Measurements from ENCODE around the gene CLDND2. TPM values are rescaled to one million over a fixed set of nuclear protein-coding genes. Genes with fewer than 3 reads are reported as not detected.

CLDND2 gene
- total RNA-seq, 1 experiment from 2014 or later, result 1.8 TPM

GRCh38 chr19:51345076-51345620 lies 23.7 kb downstream of the CLDND2 start:
- Histone ChIP-seq H3K9me2 (ENCODE audit: insufficient read depth) (no peaks in the 10 kb centered on the region), H3K27me3 (ENCODE audit: insufficient read depth, low read length) (no peaks in the 10 kb centered on the region), H3K4me1 (ENCODE audit: control insufficient read depth in 1 of 2, insufficient read depth in 2 of 2, low read length in 2 of 2) (peaks cover 0 to 30% of the 10 kb centered on the region in 2 experiments; a peak in 3 of 4 replicates), H3K4me3 (replicated peaks in 1 of 2; ENCODE audit: low read depth in 1 of 2, low read length in 2 of 2) (no peak overlapping the region), H3K36me3 (ENCODE audit: control insufficient read depth in 1 of 2, insufficient read depth in 2 of 2, low read length in 2 of 2) (peaks cover 3 to 8% of the 10 kb centered on the region in 2 experiments; a peak in 3 of 4 replicates), H2AFZ (ENCODE audit: low read depth, low read length, poor library complexity, severe bottlenecking) (no peak overlapping the region), H3K9ac (ENCODE audit: low read length) (no peak overlapping the region), H3K9me3 (ENCODE audit: control insufficient read depth in 1 of 2, insufficient read depth in 1 of 2, low read depth in 1 of 2, low read length in 2 of 2) (no peaks in the 10 kb centered on the region), H3K79me2 (ENCODE audit: insufficient read depth, low read length) (no peaks in the 10 kb centered on the region), H4K20me1 (ENCODE audit: insufficient read depth) (no peaks in the 10 kb centered on the region), H3K4me2 (ENCODE audit: low read length) (no peak overlapping the region), H3K27ac (ENCODE audit: low read depth, low read length) (no peak overlapping the region)
- intact Hi-C loops (cut with micrococcal nuclease), result no loop called here
- no peak for ATAC-seq
- BruUV-seq (replicated peaks), result no TSS peak
- no peak for DNase-seq (ENCODE audit: low read depth, low spot score)
- ChIA-PET POLR2A (no interaction called here), RAD21 (ENCODE audit: low non-redundant PET in 1 of 2, low total read pairs in 2 of 2, uncharacterized antibody in 2 of 2, unreplicated experiment in 2 of 2) (no interaction called here), CTCF (no interaction called here)
- TF ChIP-seq EGR1 (IDR thresholded peaks at IDR 0.05; ENCODE audit: low read depth) (no peak), MAX (IDR thresholded peaks at IDR 0.05) (no peak), RAD21 (IDR thresholded peaks at IDR 0.05; ENCODE audit: low read depth) (no peak), FOSL1 (IDR thresholded peaks at IDR 0.05; ENCODE audit: low read depth) (no peak), TCF7L2 (IDR thresholded peaks at IDR 0.05; ENCODE audit: borderline replicate concordance, extremely low read depth, insufficient read depth, insufficient read length) (no peak), REST (IDR thresholded peaks at IDR 0.05; ENCODE audit: low read depth) (no peak), ZFX (IDR thresholded peaks at IDR 0.05) (no peak), POLR2A (IDR thresholded peaks at IDR 0.05; ENCODE audit: borderline replicate concordance, extremely low read depth, insufficient read depth, insufficient read length) (no peak), JUND (IDR thresholded peaks at IDR 0.05) (no peak), YY1 (IDR thresholded peaks at IDR 0.05; ENCODE audit: extremely low read depth, insufficient replicate concordance, low read depth, low read length) (no peak), SRF (IDR thresholded peaks at IDR 0.05; ENCODE audit: low read depth) (no peak), CEBPB (IDR thresholded peaks at IDR 0.05; ENCODE audit: low read depth) (no peak), EZH2phosphoT487 (IDR thresholded peaks at IDR 0.05; ENCODE audit: borderline replicate concordance) (no peak), EZH2 (IDR thresholded peaks at IDR 0.05) (no peak), CBX3 (IDR thresholded peaks at IDR 0.05; ENCODE audit: low read depth) (no peak)
- TF ChIP-seq, protein P1, sequence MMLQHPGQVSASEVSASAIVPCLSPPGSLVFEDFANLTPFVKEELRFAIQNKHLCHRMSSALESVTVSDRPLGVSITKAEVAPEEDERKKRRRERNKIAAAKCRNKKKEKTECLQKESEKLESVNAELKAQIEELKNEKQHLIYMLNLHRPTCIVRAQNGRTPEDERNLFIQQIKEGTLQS (IDR thresholded peaks at IDR 0.05), result no peak
- TF ChIP-seq, protein P2, sequence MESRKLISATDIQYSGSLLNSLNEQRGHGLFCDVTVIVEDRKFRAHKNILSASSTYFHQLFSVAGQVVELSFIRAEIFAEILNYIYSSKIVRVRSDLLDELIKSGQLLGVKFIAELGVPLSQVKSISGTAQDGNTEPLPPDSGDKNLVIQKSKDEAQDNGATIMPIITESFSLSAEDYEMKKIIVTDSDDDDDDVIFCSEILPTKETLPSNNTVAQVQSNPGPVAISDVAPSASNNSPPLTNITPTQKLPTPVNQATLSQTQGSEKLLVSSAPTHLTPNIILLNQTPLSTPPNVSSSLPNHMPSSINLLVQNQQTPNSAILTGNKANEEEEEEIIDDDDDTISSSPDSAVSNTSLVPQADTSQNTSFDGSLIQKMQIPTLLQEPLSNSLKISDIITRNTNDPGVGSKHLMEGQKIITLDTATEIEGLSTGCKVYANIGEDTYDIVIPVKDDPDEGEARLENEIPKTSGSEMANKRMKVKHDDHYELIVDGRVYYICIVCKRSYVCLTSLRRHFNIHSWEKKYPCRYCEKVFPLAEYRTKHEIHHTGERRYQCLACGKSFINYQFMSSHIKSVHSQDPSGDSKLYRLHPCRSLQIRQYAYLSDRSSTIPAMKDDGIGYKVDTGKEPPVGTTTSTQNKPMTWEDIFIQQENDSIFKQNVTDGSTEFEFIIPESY (IDR thresholded peaks at IDR 0.05; ENCODE audit: extremely low read depth, insufficient replicate concordance, low read length), result no peak
- TF ChIP-seq, protein P3, sequence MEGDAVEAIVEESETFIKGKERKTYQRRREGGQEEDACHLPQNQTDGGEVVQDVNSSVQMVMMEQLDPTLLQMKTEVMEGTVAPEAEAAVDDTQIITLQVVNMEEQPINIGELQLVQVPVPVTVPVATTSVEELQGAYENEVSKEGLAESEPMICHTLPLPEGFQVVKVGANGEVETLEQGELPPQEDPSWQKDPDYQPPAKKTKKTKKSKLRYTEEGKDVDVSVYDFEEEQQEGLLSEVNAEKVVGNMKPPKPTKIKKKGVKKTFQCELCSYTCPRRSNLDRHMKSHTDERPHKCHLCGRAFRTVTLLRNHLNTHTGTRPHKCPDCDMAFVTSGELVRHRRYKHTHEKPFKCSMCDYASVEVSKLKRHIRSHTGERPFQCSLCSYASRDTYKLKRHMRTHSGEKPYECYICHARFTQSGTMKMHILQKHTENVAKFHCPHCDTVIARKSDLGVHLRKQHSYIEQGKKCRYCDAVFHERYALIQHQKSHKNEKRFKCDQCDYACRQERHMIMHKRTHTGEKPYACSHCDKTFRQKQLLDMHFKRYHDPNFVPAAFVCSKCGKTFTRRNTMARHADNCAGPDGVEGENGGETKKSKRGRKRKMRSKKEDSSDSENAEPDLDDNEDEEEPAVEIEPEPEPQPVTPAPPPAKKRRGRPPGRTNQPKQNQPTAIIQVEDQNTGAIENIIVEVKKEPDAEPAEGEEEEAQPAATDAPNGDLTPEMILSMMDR (IDR thresholded peaks at IDR 0.05 in 2 of 3, conservative IDR thresholded peaks at IDR 0.05 in 1 of 3; ENCODE audit: borderline replicate concordance in 1 of 3, insufficient read depth in 1 of 3, low read depth in 2 of 3, low read length in 2 of 3), result no peak
